Choroid plexus epithelial cell (primary cell): ENCODE data around the gene ATXN7L3.
A peak's percentile ranks its signal among the peaks of the same experiment; 100 is the strongest.

Source experiments
- DNase-seq: peaks from one replicate; pipeline ENCODE4 v3.0.0-alpha.2; 2010; ENCODE audit warnings: low read depth
- H3K4me3 ChIP-seq: 2 replicates; pipeline ENCODE4 v1.5.1; 2011; ENCODE audit warnings: low read depth, mild to moderate bottlenecking, control low read depth, low read length, moderate library complexity
- TF ChIP-seq, protein P1 (sequence below): conservative IDR thresholded peaks from 2 replicates; pipeline ENCODE4 v1.5.1; 2011; ENCODE audit warnings: low read depth, mild to moderate bottlenecking, control low read depth, inconsistent platforms, low read length, moderate library complexity

Gene ATXN7L3

DNA sequence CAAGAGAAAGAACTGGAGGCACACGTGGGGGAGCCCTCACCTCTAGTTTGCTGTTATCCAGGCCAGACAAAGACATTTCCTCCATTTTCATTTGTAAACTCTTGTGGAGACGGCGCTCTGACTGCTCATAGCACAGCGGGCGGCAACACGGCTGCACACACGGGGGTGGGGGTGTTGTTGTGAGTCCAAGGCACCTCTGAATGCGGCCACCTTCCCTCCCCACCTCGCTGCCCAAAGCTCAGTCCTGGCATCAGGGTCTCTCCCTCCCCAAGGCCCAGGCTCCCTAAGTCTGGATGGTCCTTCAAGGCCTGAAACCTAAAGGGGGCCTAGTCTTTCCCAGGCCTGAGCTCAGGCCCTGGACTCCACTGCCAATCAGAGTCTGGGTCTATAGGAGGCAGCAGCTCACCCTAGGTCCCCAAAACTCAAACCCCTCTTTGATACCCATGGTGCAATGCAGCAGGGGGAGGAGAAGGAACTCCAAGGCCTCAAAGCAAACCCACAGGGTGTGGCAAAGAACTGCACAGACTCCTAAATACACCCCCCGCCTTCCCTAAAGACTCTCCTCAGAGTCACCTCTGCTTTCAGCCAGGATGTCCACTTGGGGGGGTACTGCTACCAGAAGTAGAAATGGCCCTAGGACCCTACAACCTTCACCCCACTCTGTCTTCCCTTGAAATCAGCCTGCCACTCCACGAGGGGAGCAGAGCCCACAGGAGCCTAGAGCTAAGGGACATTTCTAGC is 1.5 kb downstream of the ATXN7L3 start:
- peak overlapping the region; percentile 73 for H3K4me3 ChIP-seq
- DNase-seq: peak; percentile 60
- TF ChIP-seq, protein P1, sequence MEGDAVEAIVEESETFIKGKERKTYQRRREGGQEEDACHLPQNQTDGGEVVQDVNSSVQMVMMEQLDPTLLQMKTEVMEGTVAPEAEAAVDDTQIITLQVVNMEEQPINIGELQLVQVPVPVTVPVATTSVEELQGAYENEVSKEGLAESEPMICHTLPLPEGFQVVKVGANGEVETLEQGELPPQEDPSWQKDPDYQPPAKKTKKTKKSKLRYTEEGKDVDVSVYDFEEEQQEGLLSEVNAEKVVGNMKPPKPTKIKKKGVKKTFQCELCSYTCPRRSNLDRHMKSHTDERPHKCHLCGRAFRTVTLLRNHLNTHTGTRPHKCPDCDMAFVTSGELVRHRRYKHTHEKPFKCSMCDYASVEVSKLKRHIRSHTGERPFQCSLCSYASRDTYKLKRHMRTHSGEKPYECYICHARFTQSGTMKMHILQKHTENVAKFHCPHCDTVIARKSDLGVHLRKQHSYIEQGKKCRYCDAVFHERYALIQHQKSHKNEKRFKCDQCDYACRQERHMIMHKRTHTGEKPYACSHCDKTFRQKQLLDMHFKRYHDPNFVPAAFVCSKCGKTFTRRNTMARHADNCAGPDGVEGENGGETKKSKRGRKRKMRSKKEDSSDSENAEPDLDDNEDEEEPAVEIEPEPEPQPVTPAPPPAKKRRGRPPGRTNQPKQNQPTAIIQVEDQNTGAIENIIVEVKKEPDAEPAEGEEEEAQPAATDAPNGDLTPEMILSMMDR: peak; percentile 30

DNA sequence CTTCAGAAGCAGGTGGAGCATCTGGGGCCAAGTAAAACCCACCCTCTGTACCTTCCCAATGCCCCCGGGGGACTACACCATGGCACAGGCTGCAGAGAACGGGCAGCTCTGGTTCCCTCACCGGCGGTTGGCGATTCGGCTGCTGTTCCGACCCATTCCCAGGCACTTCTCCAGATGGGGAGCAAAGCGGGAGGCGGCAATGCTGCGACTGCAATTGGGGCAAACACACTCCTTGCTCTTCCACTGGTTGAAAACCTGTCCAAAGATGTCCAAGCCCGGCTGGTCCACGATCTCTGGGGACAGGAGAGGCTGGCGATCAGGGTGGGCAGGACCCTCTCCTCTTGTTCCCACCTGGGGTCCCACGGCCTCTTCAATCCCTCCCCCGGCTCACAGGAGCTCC is 2.6 kb downstream of the ATXN7L3 start:
- no peak for DNase-seq
- H3K4me3 ChIP-seq: no peak overlapping the region
- TF ChIP-seq, protein P1: no peak

DNA sequence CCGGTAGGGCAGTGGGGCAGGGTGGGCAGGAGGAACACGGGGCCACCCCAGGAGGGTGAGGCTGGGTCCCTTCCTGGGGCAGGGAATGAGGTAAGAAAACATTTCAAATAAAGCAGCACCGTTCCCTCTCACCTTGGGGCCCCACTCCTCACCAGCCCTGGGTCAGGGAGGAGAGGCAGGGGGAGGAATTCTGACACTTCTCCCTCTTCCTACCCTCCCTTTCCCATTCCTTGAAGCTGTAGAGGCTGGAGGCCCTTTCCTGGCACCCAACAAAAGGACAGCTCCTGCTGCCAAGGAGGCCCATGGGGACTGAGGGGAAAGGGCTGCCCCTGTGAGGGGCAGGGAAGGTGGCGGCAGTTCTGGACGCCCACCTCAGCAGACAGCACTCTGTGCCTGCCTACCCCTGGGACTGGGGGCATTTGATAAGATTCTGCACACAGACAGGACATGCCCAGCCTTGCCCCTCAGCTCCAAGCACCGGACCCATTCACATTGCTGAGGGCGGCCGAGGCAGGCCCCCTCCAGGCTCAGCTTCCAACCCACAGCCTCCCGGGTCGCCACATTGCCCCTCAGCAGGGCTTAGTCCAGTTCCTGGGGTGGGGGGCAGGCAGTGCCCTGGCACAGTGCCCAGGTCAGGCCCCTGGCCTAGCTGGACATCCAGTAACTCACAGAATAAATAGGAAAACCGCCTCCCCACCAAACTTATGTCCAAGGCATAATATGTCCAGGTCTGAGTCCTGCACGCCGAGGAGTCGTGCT is 6.2 kb downstream of the ATXN7L3 start:
- no peak overlapping the region for H3K4me3 ChIP-seq
- TF ChIP-seq, protein P1: no peak
- DNase-seq: no peak

DNA sequence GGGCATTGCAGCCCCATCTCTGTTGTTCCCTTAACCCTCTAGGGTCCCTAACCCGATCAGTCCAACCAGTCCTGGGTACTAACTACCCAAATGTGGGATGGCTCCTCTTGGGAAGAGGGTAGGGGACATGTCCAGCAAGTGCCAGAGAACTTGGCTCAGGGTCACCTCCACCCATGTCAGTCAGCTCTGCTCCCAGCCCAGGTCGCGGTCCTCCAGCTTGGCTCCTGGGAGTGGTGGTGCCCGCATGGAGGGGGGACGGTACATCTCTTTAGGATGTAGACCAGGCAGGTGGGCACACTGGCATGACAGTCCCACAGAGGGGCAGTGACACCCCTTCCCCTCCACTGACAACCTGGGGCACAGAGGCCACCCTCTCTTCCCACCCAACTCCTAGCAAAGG is 6.9 kb downstream of the ATXN7L3 start:
- DNase-seq: no peak
- no peak overlapping the region for H3K4me3 ChIP-seq
- TF ChIP-seq, protein P1: no peak

DNA sequence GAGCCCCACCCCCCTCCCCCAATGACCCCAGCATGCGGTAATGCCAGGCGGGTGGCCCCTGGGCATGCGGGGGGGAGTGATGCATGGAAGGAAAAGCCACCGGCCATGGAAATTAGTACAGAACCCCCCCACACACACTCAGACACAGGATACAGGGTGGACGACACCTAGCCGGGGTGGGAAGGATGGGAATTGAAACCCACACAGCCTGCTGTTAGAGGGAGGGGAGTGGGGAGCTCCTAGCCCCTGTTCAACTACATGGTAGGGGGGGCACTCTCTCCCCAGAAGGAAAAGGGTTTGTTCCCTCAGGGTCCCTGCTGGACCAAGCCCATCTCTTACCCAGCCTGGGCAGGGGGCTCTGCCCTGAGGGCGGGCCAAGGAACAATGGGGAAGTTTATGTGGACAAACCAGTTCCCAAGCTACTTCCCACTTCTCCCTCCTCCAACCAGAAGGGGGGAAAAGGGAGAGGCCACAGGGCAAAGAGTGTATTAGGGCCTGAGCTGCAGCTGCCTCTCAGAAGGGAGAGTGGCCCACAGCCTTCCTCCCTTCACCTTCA is 7.7 kb downstream of the ATXN7L3 start:
- DNase-seq: no peak
- TF ChIP-seq, protein P1: no peak
- no peak overlapping the region for H3K4me3 ChIP-seq

DNA sequence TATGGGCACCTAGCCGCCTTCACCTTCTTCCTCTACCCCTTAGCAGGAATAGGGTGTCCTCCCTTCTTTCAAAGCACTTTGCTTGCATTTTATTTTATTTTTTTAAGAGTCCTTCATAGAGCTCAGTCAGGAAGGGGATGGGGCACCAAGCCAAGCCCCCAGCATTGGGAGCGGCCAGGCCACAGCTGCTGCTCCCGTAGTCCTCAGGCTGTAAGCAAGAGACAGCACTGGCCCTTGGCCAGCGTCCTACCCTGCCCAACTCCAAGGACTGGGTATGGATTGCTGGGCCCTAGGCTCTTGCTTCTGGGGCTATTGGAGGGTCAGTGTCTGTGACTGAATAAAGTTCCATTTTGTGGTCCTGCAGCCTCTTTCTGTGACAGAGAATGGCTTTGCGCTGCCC is 8.3 kb downstream of the ATXN7L3 start:
- H3K4me3 ChIP-seq: no peak overlapping the region
- DNase-seq: no peak
- TF ChIP-seq, protein P1: no peak
